ENCODE data around the gene ZDHHC14. TPM values are rescaled to one million over a fixed set of nuclear protein-coding genes. Genes with fewer than 3 reads are reported as not detected.

Gene ZDHHC14
- total and polyA plus RNA-seq, 7 donors: 2.5 to 14.6 (median 4.3) TPM

GRCh38 chr6:157478926-157479325 lies 97.9 kb downstream of the ZDHHC14 start:
- intact Hi-C loops (cut with DNase I): no loop called here
- DNase-seq (no peak), ATAC-seq (peak in 1 of 4 donors; percentile 31)
- Histone ChIP-seq H3K9me3 (no peaks in the 10 kb centered on the region), H3K4me1 (no peaks in the 10 kb centered on the region), H3K27me3 (ENCODE audit: insufficient read depth in 3 of 3, low read length in 2 of 3) (no peaks in the 10 kb centered on the region), H3K36me3 (ENCODE audit: insufficient read depth in 1 of 2, low read depth in 1 of 2) (no peaks in the 10 kb centered on the region), H3K27ac (no peak overlapping the region), H3K4me3 (no peak overlapping the region)
- WGBS, 3 donors: 48 to 78% (median 60%) methylated on average over 2 of the region's 2 CpGs
- no peak for TF ChIP-seq CTCF (IDR thresholded peaks at IDR 0.05)

GRCh38 chr6:157479464-157480303 lies 98.7 kb downstream of the ZDHHC14 start:
- Histone ChIP-seq H3K27ac (no peak overlapping the region), H3K9me3 (no peaks in the 10 kb centered on the region), H3K4me1 (no peaks in the 10 kb centered on the region), H3K27me3 (ENCODE audit: insufficient read depth in 3 of 3, low read length in 2 of 3) (no peaks in the 10 kb centered on the region), H3K4me3 (no peak overlapping the region), H3K36me3 (ENCODE audit: insufficient read depth in 1 of 2, low read depth in 1 of 2) (no peaks in the 10 kb centered on the region)
- no peak for DNase-seq
- WGBS, 3 donors: 82 to 89% (median 88%) methylated on average over 7 of the region's 7 CpGs
- no peak for ATAC-seq
- TF ChIP-seq CTCF (IDR thresholded peaks at IDR 0.05): no peak
- intact Hi-C loops (cut with DNase I): no loop called here

GRCh38 chr6:157481189-157481864 lies 100.3 kb downstream of the ZDHHC14 start:
- Histone ChIP-seq H3K9me3 (no peaks in the 10 kb centered on the region), H3K4me1 (peaks cover 7% of the 10 kb centered on the region), H3K36me3 (ENCODE audit: insufficient read depth in 1 of 2, low read depth in 1 of 2) (no peaks in the 10 kb centered on the region), H3K4me3 (no peak overlapping the region), H3K27ac (no peak overlapping the region), H3K27me3 (ENCODE audit: insufficient read depth in 3 of 3, low read length in 2 of 3) (no peaks in the 10 kb centered on the region)
- DNase-seq (no peak), ATAC-seq (no peak)
- 81 to 86% (median 82%) methylated on average over 9 of the region's 9 CpGs for WGBS, 3 donors
- intact Hi-C loops (cut with DNase I): no loop called here
- TF ChIP-seq CTCF (IDR thresholded peaks at IDR 0.05): no peak

- no peak for TF ChIP-seq CTCF (IDR thresholded peaks at IDR 0.05)
Measured at GRCh38 chr6:157481865-157482249, 100.9 kb downstream of the ZDHHC14 start.

More at GRCh38 chr6:157481865-157482249, 100.9 kb downstream of the ZDHHC14 start:
- H3K9me3 ChIP-seq: no peaks in the 10 kb centered on the region
- no peaks in the 10 kb centered on the region for H3K36me3 ChIP-seq (ENCODE audit: insufficient read depth in 1 of 2, low read depth in 1 of 2)
- peaks cover 7% of the 10 kb centered on the region for H3K4me1 ChIP-seq
- DNase-seq (no peak), ATAC-seq (peak in 1 of 4 donors; percentile 18)
- H3K27ac ChIP-seq: no peak overlapping the region
- H3K4me3 ChIP-seq: no peak overlapping the region
- no peaks in the 10 kb centered on the region for H3K27me3 ChIP-seq (ENCODE audit: insufficient read depth in 3 of 3, low read length in 2 of 3)
- intact Hi-C loops (cut with DNase I): no loop called here
- 78 to 84% (median 80%) methylated on average over 4 of the region's 4 CpGs for WGBS, 3 donors
